ENCODE data around the gene UNKL. TPM values are rescaled to one million over a fixed set of nuclear protein-coding genes. Genes with fewer than 3 reads are reported as not detected.

UNKL gene
- total RNA-seq (19.5 and 35.7 TPM in 2 replicates), polyA plus RNA-seq (16.5 and 20.5 TPM in 2 replicates)

- TF ChIP-seq CTCF (IDR thresholded peaks at IDR 0.05; ENCODE audit: low read depth, low read length): no peak
- no peaks in the 10 kb centered on the region for H3K27me3 ChIP-seq
- H3K36me3 ChIP-seq: no peaks in the 10 kb centered on the region
- peaks cover 5% of the 10 kb centered on the region for H3K4me1 ChIP-seq (ENCODE audit: low read depth)
- DNase-seq (ENCODE audit: low read depth in 1 of 2, low spot score in 1 of 2): peak; percentile 67 to 82
- peak within 1 kb of the TSS; percentile 73 for H3K4me3 ChIP-seq
- peak within 1 kb of the TSS; percentile 55 for H3K27ac ChIP-seq
- no peaks in the 10 kb centered on the region for H3K9me3 ChIP-seq (ENCODE audit: low read depth)
Observed at GRCh38 chr16:1414532-1415260, at the start of gene UNKL. TSS of gene UNKL (minus strand) at chr16:1414704. CDS start at chr16:1414691, 13 bp downstream.

- Histone ChIP-seq H3K9me3 (ENCODE audit: low read depth) (no peaks in the 10 kb centered on the region), H3K27ac (no peak overlapping the region), H3K4me1 (ENCODE audit: low read depth) (no peaks in the 10 kb centered on the region), H3K27me3 (no peaks in the 10 kb centered on the region), H3K4me3 (no peak overlapping the region), H3K36me3 (no peaks in the 10 kb centered on the region)
- TF ChIP-seq CTCF (IDR thresholded peaks at IDR 0.05; ENCODE audit: low read depth, low read length): no peak
- no peak for DNase-seq (ENCODE audit: low read depth in 1 of 2, low spot score in 1 of 2)
Observed at GRCh38 chr16:1461146-1461545, 46.6 kb upstream of the UNKL start.

- Histone ChIP-seq H3K4me3 (no peak overlapping the region), H3K27ac (no peak overlapping the region), H3K9me3 (ENCODE audit: low read depth) (no peaks in the 10 kb centered on the region), H3K36me3 (no peaks in the 10 kb centered on the region), H3K4me1 (ENCODE audit: low read depth) (no peaks in the 10 kb centered on the region), H3K27me3 (no peaks in the 10 kb centered on the region)
- DNase-seq (ENCODE audit: low read depth in 1 of 2, low spot score in 1 of 2): no peak
- no peak for TF ChIP-seq CTCF (IDR thresholded peaks at IDR 0.05; ENCODE audit: low read depth, low read length)
Observed at GRCh38 chr16:1460602-1461138, 46.2 kb upstream of the UNKL start.

- no peak for DNase-seq (ENCODE audit: low read depth in 1 of 2, low spot score in 1 of 2)
- H3K9me3 ChIP-seq (ENCODE audit: low read depth): no peaks in the 10 kb centered on the region
- H3K27ac ChIP-seq: no peak overlapping the region
- peaks cover 6% of the 10 kb centered on the region for H3K36me3 ChIP-seq
- no peaks in the 10 kb centered on the region for H3K27me3 ChIP-seq
- H3K4me1 ChIP-seq (ENCODE audit: low read depth): no peaks in the 10 kb centered on the region
- no peak overlapping the region for H3K4me3 ChIP-seq
- no peak for TF ChIP-seq CTCF (IDR thresholded peaks at IDR 0.05; ENCODE audit: low read depth, low read length)
Observed at GRCh38 chr16:1459967-1460366, 45.5 kb upstream of the UNKL start.

GRCh38 chr16:1458977-1459341 lies 44.5 kb upstream of the UNKL start:
- no peaks in the 10 kb centered on the region for H3K4me1 ChIP-seq (ENCODE audit: low read depth)
- no peaks in the 10 kb centered on the region for H3K9me3 ChIP-seq (ENCODE audit: low read depth)
- no peak for TF ChIP-seq CTCF (IDR thresholded peaks at IDR 0.05; ENCODE audit: low read depth, low read length)
- H3K27me3 ChIP-seq: no peaks in the 10 kb centered on the region
- no peak for DNase-seq (ENCODE audit: low read depth in 1 of 2, low spot score in 1 of 2)
- H3K36me3 ChIP-seq: peaks cover 8% of the 10 kb centered on the region
- no peak overlapping the region for H3K27ac ChIP-seq
- H3K4me3 ChIP-seq: no peak overlapping the region

Data from cardiac muscle cell (in vitro differentiated cells and primary cell).